ENCODE results near the gene ABI3BP. TPM values are rescaled to one million over a fixed set of nuclear protein-coding genes. Genes with fewer than 3 reads are reported as not detected.

The ABI3BP gene
- total RNA-seq, 1 donor from 2014 or later: 207 TPM

DNA sequence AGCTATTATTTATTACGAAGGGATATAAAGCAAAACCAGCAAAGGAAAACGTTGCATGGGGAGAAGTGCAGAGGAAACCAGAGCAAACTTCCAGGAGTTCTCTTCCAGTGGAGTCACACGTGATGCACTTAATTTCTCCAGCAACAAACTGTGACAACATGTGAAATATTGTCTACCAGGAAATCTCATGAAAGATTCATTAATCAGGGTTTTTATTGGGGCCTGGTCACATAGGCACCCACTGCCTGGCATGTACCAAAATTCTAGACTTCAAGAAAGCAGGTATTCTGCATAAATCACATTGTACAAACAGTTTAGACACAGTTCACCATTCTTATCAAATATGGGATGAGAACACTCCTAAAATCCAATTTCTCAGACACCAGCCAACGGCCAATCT lies 289.4 kb downstream of the ABI3BP start:
- Histone ChIP-seq H3K4me1 (no peaks in the 10 kb centered on the region), H3K36me3 (no peaks in the 10 kb centered on the region), H3K27me3 (no peaks in the 10 kb centered on the region), H3K27ac (no peak overlapping the region), H3K9me3 (no peaks in the 10 kb centered on the region), H3K4me3 (no peak overlapping the region)
- ATAC-seq (no peak), DNase-seq (no peak)
- intact Hi-C loops (cut with DNase I): no loop called here
- TF ChIP-seq, protein P1, sequence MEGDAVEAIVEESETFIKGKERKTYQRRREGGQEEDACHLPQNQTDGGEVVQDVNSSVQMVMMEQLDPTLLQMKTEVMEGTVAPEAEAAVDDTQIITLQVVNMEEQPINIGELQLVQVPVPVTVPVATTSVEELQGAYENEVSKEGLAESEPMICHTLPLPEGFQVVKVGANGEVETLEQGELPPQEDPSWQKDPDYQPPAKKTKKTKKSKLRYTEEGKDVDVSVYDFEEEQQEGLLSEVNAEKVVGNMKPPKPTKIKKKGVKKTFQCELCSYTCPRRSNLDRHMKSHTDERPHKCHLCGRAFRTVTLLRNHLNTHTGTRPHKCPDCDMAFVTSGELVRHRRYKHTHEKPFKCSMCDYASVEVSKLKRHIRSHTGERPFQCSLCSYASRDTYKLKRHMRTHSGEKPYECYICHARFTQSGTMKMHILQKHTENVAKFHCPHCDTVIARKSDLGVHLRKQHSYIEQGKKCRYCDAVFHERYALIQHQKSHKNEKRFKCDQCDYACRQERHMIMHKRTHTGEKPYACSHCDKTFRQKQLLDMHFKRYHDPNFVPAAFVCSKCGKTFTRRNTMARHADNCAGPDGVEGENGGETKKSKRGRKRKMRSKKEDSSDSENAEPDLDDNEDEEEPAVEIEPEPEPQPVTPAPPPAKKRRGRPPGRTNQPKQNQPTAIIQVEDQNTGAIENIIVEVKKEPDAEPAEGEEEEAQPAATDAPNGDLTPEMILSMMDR (IDR thresholded peaks at IDR 0.05): no peak

- no peaks in the 10 kb centered on the region for H3K4me1 ChIP-seq
- TF ChIP-seq, protein P1 (IDR thresholded peaks at IDR 0.05): no peak
- no peak for ATAC-seq
- no peaks in the 10 kb centered on the region for H3K27me3 ChIP-seq
- H3K27ac ChIP-seq: no peak overlapping the region
- H3K4me3 ChIP-seq: no peak overlapping the region
- no peaks in the 10 kb centered on the region for H3K9me3 ChIP-seq
- no peak for DNase-seq
- intact Hi-C loops (cut with DNase I): no loop called here
- no peaks in the 10 kb centered on the region for H3K36me3 ChIP-seq
Observed at GRCh38 chr3:100702980-100703345, 290.3 kb downstream of the ABI3BP start.

DNA sequence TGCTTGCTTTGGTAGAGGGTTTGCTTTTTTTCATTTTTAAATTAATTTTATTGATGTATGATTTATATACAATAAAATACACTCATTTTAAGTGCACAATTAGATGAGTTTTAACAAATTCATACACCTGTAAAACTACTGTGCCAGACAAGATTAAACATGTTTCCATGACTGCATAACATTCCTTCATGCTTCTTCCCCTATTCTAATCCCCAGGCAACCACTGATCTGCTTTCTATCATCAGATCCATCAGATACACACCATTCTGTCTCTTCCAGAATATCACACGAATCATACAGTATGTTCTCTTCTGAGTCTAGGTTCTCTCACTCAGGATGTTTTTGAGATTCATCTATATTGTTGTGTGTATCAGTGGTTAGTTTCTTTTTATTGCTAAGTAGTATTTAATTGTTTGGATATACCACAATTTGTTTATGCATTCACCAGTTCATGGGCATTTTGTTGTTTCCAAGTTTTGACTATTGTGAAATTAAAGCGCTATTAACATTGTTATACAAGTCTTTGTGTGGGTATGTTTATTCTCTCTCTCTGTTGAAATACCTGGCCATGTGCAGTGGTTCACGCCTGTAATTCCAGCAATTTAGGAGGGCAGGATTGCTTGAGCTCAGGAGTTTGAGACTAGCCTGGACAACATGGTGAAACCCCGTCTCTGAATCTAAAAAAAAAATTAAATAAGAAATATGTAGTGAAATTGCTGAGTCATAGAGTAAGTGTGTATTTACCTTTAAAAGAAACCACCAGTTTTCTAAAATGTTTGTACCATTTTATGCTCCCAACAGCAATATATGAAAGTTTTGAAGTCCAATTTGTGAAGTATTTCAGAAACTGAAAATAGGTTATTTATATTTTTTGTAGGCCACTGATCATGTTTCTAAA lies 290.9 kb downstream of the ABI3BP start:
- TF ChIP-seq, protein P1 (IDR thresholded peaks at IDR 0.05): no peak
- H3K36me3 ChIP-seq: no peaks in the 10 kb centered on the region

GRCh38 chr3:100700708-100701107 lies 292.5 kb downstream of the ABI3BP start:
- H3K36me3 ChIP-seq: no peaks in the 10 kb centered on the region
- no peak for ATAC-seq
- no peaks in the 10 kb centered on the region for H3K27me3 ChIP-seq
- H3K9me3 ChIP-seq: no peaks in the 10 kb centered on the region
- no peak overlapping the region for H3K27ac ChIP-seq
- DNase-seq: no peak
- no peaks in the 10 kb centered on the region for H3K4me1 ChIP-seq
- intact Hi-C loops (cut with DNase I): no loop called here
- no peak overlapping the region for H3K4me3 ChIP-seq
- TF ChIP-seq, protein P1 (IDR thresholded peaks at IDR 0.05): no peak

More for the DNA sequence above, 290.9 kb downstream of the ABI3BP start:
- ATAC-seq: no peak
- H3K4me3 ChIP-seq: no peak overlapping the region
- no peaks in the 10 kb centered on the region for H3K4me1 ChIP-seq
- no peaks in the 10 kb centered on the region for H3K9me3 ChIP-seq
- no peak for DNase-seq
- intact Hi-C loops (cut with DNase I): no loop called here
- no peak overlapping the region for H3K27ac ChIP-seq
- H3K27me3 ChIP-seq: no peaks in the 10 kb centered on the region

Data from upper lobe of right lung (tissue), 1 donor.